Esophagus muscularis mucosa (tissue), 4 donors: ENCODE data around the gene FBRS. TPM values are rescaled to one million over a fixed set of nuclear protein-coding genes. Genes with fewer than 3 reads are reported as not detected.

Experiments
- DNase-seq: peaks from one replicate; pipeline ENCODE4 v3.0.0-alpha.2; 2017; ENCODE audit errors: extremely low spot score
- H3K27ac ChIP-seq, 4 donors: fragments of 200-600 bp; sonication (generic); replicated peaks in 1 of 4; 1 replicate in 3 of 4; 2 replicates in 1 of 4; pipeline ENCODE4 v1.5.1; 2016 to 2019; ENCODE audit warnings: mild to moderate bottlenecking in 1 of 4
- H3K27me3 ChIP-seq, 4 donors: fragments of 200-600 bp; sonication (generic); one replicate each; pipeline versions ENCODE4 v1.5.1 to v1.6.0; 2016 to 2019
- H3K36me3 ChIP-seq, 4 donors: fragments of 200-600 bp; sonication (generic); one replicate each; pipeline ENCODE4 v1.5.1; 2016 to 2019
- H3K4me1 ChIP-seq, 4 donors: fragments of 200-600 bp; sonication (generic); one replicate each; pipeline ENCODE4 v1.5.1; 2016 to 2019
- H3K4me3 ChIP-seq, 4 donors: fragments of 200-600 bp; sonication (generic); 1 replicate in 2 of 4; 2 replicates in 2 of 4; pipeline ENCODE4 v1.5.1; 2016 to 2019; ENCODE audit warnings: mild to moderate bottlenecking in 4 of 4, moderate library complexity in 1 of 4
- H3K9me3 ChIP-seq, 4 donors: fragments of 200-600 bp; sonication (generic); 1 replicate in 3 of 4; 2 replicates in 1 of 4; pipeline ENCODE4 v1.5.1; 2016 to 2019
- EP300 ChIP-seq: sonication (generic); formaldehyde crosslinking; IDR thresholded peaks from one replicate; pipeline ENCODE4 v1.6.1; 2017; ENCODE audit warnings: antibody characterized with exemption
- POLR2A ChIP-seq: fragments of 450-650 bp; IDR thresholded peaks from one replicate; pipeline ENCODE4 v1.6.1; 2017; ENCODE audit warnings: antibody characterized with exemption, moderate library complexity, mild to moderate bottlenecking, low read depth
- POLR2AphosphoS5 ChIP-seq, 2 donors: sonication (generic); formaldehyde crosslinking; IDR thresholded peaks; one replicate each; pipeline ENCODE4 v1.6.1; 2017; ENCODE audit warnings: antibody characterized with exemption in 2 of 2
- WGBS: methylation state at CpG from one replicate; pipeline ENCODE4 v1.1.5; 2018; 5-methylcytosine and 5-hydroxymethylcytosine counted together
- intact Hi-C: fragments of 100-400 bp; cut with DNase I; formaldehyde crosslinking; loops from one replicate; pipeline ENCODE4 v1.15.1; 2023
- total RNA-seq, 4 donors: library from RNA; depleted of rRNA; stranded (reverse); fragments of >200 nt; gene quantifications; one replicate each; pipeline versions ENCODE4 v1.1.0 to v1.2.1, GENCODE V29; 2016
- TF ChIP-seq, protein P1 (sequence below), 3 experiments: fragments of 200-600 bp in 2 of 3; fragments of 450-650 bp in 1 of 3; sonication (generic) in 2 of 3; IDR thresholded peaks; one replicate each; pipeline ENCODE4 v1.5.1; 2017 to 2019; ENCODE audit warnings: antibody characterized with exemption in 3 of 3, mild to moderate bottlenecking in 2 of 3, moderate library complexity in 1 of 3

The FBRS gene
- total RNA-seq, 4 donors from 2014 or later, result 26.2 to 63.4 (median 37.8) TPM

DNA sequence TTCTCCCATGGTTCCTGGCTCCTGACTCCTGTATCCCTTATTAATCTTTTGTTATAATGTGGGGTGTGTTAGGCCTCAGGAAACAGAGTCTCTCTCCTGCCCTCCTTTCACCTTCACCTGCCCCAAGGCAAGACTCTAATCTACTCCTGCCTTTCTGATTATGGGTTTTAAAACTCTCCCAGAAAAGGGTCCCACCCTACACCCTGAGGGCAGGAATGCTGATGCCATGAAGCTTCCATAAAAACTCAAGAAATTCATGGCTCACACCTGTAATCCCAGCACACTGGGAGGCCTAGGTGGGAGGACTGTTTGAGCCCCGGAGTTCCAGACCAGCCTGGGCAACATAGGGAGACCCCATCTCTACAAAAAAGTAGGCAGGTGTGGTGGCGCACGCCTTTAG lies 22.1 kb downstream of the FBRS start:
- Histone ChIP-seq H3K36me3 (no peaks in the 10 kb centered on the region), H3K27ac (no peak overlapping the region), H3K27me3 (no peaks in the 10 kb centered on the region), H3K4me3 (no peak overlapping the region), H3K4me1 (no peaks in the 10 kb centered on the region), H3K9me3 (no peaks in the 10 kb centered on the region)
- intact Hi-C loops, result no loop called here
- no peak for TF ChIP-seq POLR2A
- TF ChIP-seq, protein P1, sequence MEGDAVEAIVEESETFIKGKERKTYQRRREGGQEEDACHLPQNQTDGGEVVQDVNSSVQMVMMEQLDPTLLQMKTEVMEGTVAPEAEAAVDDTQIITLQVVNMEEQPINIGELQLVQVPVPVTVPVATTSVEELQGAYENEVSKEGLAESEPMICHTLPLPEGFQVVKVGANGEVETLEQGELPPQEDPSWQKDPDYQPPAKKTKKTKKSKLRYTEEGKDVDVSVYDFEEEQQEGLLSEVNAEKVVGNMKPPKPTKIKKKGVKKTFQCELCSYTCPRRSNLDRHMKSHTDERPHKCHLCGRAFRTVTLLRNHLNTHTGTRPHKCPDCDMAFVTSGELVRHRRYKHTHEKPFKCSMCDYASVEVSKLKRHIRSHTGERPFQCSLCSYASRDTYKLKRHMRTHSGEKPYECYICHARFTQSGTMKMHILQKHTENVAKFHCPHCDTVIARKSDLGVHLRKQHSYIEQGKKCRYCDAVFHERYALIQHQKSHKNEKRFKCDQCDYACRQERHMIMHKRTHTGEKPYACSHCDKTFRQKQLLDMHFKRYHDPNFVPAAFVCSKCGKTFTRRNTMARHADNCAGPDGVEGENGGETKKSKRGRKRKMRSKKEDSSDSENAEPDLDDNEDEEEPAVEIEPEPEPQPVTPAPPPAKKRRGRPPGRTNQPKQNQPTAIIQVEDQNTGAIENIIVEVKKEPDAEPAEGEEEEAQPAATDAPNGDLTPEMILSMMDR (IDR thresholded peaks at IDR 0.05), result no peak
- TF ChIP-seq EP300, result no peak
- no peak for TF ChIP-seq POLR2AphosphoS5 (IDR thresholded peaks at IDR 0.05)
- DNase-seq, result no peak
- WGBS, result 90% methylated on average over 3 of the region's 3 CpGs

- Histone ChIP-seq H3K36me3 (no peaks in the 10 kb centered on the region), H3K9me3 (no peaks in the 10 kb centered on the region), H3K4me1 (peaks cover 0 to 7% (median 3%) of the 10 kb centered on the region in 4 donors), H3K4me3 (no peak overlapping the region), H3K27ac (no peak overlapping the region), H3K27me3 (peaks cover 0 to 10% (median 0%) of the 10 kb centered on the region in 4 donors)
- intact Hi-C loops, result no loop called here
- DNase-seq, result no peak
- 85% methylated on average over 4 of the region's 4 CpGs for WGBS
- TF ChIP-seq EP300 (no peak), POLR2AphosphoS5 (IDR thresholded peaks at IDR 0.05) (no peak), POLR2A (no peak)
- TF ChIP-seq, protein P1 (IDR thresholded peaks at IDR 0.05), result no peak
Measured at GRCh38 chr16:30688701-30689100, 30.5 kb downstream of the FBRS start.

GRCh38 chr16:30691907-30692306 lies 33.7 kb downstream of the FBRS start:
- Histone ChIP-seq H3K9me3 (no peaks in the 10 kb centered on the region), H3K4me3 (no peak overlapping the region), H3K4me1 (peaks cover 0 to 12% (median 6%) of the 10 kb centered on the region in 4 donors), H3K27me3 (peaks cover 0 to 10% (median 0%) of the 10 kb centered on the region in 4 donors), H3K36me3 (no peaks in the 10 kb centered on the region), H3K27ac (no peak overlapping the region)
- DNase-seq, result no peak
- 64% methylated on average over 4 of the region's 4 CpGs for WGBS
- intact Hi-C loops, result loop anchor here (10.0 kb wide), 1 partner anchor 257 kb away; the partner anchor contains the start of gene DCTPP1
- TF ChIP-seq POLR2AphosphoS5 (IDR thresholded peaks at IDR 0.05) (no peak), POLR2A (no peak), EP300 (no peak)
- TF ChIP-seq, protein P1 (IDR thresholded peaks at IDR 0.05), result no peak

DNA sequence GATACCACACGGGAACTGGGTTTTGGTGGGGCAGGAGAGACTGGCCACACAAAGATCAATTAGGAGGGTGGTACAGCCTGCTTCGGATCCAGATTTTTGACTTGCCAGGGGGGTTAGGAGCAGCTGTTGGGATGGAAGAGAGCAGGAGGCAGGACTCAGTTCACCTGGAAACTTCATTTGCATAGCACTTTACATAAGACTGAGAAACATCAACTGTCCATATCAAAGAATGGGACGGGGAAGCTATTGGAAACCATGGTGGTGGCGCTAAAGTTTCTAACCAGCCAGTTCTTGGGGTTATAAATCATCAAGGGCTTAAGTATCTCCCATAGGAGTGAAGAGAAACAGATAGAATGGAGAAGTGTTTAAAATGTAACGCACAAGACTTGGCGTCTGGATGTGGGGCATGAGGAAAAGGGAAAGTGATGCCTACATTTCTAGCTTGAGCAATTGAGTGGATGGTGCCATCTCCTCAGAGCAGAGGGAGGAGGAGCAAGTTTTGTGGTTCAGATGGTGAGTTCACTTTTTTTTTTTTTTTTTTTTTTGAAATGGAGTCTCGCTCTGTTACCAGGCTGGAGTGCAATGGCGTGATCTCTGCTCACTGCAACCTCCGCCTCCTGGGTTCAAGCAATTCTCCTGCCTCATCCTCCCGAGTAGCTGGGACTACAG lies 34.3 kb downstream of the FBRS start:
- intact Hi-C loops, result loop anchor here (10.0 kb wide), 1 partner anchor 258 kb away; the partner anchor contains the start of gene DCTPP1
- no peak for DNase-seq
- no peak overlapping the region for H3K4me3 ChIP-seq
- no peak overlapping the region for H3K27ac ChIP-seq
- peaks cover 5 to 17% (median 12%) of the 10 kb centered on the region in 4 donors for H3K4me1 ChIP-seq
- H3K36me3 ChIP-seq, result no peaks in the 10 kb centered on the region
- peaks cover 0 to 10% (median 0%) of the 10 kb centered on the region in 4 donors for H3K27me3 ChIP-seq
- TF ChIP-seq POLR2A (no peak), EP300 (no peak), POLR2AphosphoS5 (IDR thresholded peaks at IDR 0.05) (no peak)
- TF ChIP-seq, protein P1 (IDR thresholded peaks at IDR 0.05), result no peak
- WGBS, result 64% methylated on average over 10 of the region's 10 CpGs
- no peaks in the 10 kb centered on the region for H3K9me3 ChIP-seq
